Measurements from ENCODE around the gene BAD.

DNA sequence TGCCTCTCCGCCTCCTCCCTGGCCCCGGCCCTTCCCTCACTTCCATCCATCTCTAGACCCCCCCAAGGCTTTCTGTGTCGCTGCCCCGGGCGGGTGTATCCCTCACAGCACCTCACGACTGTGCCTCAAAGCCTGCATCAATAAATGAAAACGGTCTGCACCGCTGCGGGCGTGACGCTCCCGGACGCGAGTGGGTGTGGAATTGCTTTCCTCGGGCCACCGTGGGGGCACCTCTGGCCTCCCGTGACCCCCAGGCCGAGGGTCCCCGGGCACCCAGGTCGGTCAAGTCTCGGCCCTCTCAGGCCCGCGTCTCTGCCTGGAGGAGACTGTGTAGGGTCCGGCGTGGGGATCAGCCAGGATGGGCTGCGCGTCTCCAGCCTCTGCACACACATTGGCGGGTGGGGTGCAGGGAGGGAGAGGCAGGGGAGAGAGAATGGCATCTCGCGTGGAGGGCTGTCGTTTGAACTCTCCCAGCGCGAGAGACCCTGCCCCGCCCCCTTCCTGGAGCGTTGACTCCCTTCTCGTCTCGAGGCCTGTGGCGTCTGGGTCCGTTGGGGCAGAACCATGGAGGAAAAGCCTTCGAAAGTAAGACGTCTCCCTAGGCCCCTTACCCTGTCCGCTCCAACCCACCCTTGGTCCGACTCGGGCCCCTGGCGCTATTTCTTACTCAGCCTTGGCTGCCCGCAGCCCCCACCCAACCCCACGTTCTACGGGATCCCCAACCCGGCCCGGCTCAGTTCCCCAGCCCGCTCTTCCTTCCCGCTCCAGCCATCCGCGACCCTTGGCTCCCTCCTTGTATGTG is 15.6 kb upstream of the BAD start, which contains the start of gene CATSPERZ:
- TF ChIP-seq CTCF (IDR thresholded peaks at IDR 0.05; ENCODE audit: low read depth, low read length, missing input control) (no peak), YY1 (IDR thresholded peaks at IDR 0.05) (no peak), SP1 (IDR thresholded peaks at IDR 0.05) (no peak), MAX (IDR thresholded peaks at IDR 0.05) (no peak), FOXA1 (IDR thresholded peaks at IDR 0.05) (no peak), GABPA (IDR thresholded peaks at IDR 0.05 in 1 of 2, conservative IDR thresholded peaks at IDR 0.05 in 1 of 2) (no peak), RAD21 (IDR thresholded peaks at IDR 0.05) (no peak), EGR1 (IDR thresholded peaks at IDR 0.05; ENCODE audit: low read depth in 2 of 2) (no peak), HNF4A (conservative IDR thresholded peaks at IDR 0.05) (no peak), NR2F2 (IDR thresholded peaks at IDR 0.05) (no peak), TAF1 (conservative IDR thresholded peaks at IDR 0.05) (no peak), ATF3 (IDR thresholded peaks at IDR 0.05) (no peak)
- TF ChIP-seq, protein P1, sequence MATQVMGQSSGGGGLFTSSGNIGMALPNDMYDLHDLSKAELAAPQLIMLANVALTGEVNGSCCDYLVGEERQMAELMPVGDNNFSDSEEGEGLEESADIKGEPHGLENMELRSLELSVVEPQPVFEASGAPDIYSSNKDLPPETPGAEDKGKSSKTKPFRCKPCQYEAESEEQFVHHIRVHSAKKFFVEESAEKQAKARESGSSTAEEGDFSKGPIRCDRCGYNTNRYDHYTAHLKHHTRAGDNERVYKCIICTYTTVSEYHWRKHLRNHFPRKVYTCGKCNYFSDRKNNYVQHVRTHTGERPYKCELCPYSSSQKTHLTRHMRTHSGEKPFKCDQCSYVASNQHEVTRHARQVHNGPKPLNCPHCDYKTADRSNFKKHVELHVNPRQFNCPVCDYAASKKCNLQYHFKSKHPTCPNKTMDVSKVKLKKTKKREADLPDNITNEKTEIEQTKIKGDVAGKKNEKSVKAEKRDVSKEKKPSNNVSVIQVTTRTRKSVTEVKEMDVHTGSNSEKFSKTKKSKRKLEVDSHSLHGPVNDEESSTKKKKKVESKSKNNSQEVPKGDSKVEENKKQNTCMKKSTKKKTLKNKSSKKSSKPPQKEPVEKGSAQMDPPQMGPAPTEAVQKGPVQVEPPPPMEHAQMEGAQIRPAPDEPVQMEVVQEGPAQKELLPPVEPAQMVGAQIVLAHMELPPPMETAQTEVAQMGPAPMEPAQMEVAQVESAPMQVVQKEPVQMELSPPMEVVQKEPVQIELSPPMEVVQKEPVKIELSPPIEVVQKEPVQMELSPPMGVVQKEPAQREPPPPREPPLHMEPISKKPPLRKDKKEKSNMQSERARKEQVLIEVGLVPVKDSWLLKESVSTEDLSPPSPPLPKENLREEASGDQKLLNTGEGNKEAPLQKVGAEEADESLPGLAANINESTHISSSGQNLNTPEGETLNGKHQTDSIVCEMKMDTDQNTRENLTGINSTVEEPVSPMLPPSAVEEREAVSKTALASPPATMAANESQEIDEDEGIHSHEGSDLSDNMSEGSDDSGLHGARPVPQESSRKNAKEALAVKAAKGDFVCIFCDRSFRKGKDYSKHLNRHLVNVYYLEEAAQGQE (IDR thresholded peaks at IDR 0.05) = no peak
